GM18507 (cell line): ENCODE results near the gene TIGAR.

Experiments used
- DNase-seq: peaks from one replicate; pipeline ENCODE4 v3.0.0; 2011; ENCODE audit warnings: low read depth; ENCODE audit not compliant: insufficient read length; ENCODE audit errors: extremely low spot score
- FAIRE-seq: peaks from 2 replicates; lab custom pipeline; 2011; peaks lifted over from hg19 to GRCh38; lab: Jason Lieb, UNC

TIGAR gene

DNA sequence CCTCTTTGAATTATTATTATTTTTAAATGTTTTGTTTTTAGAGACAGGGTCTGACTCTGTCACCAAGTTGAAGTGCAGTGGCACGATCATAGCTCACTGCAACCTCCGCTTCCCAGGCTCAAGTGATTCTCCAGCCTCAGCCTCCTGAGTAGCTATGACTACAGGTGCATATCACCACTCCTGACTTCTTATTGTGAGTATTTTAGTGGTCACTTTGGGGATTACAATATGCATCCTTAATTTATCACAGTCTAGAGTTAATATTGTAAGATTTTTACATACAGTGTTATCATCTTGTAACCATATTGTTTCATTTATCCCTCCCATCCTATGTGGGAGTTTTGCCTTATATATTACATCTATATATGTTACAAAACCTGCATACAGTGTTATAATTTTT, 45.1 kb downstream of the TIGAR start:
- FAIRE-seq: no peak
- DNase-seq: no peak

DNA sequence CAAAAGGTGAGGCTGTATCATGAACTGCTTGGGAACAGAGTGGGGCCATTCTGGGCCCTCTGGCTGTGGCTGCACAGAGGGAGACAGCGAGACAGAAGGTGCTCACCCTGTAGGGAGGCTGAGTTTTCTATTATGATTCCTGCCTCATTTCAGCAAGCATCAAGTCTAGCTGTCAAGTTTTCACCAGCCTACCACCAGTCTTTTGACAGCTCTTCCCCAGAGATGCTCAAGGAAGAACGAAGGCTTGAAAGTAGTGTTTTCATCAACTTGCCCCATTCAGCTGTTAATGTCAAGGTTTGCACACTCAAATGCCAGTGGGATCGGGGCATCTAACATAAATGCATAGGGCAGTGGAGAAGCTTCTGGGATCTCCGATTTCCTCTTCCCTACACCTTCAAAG, 48.5 kb downstream of the TIGAR start:
- FAIRE-seq (no peak), DNase-seq (no peak)

DNA sequence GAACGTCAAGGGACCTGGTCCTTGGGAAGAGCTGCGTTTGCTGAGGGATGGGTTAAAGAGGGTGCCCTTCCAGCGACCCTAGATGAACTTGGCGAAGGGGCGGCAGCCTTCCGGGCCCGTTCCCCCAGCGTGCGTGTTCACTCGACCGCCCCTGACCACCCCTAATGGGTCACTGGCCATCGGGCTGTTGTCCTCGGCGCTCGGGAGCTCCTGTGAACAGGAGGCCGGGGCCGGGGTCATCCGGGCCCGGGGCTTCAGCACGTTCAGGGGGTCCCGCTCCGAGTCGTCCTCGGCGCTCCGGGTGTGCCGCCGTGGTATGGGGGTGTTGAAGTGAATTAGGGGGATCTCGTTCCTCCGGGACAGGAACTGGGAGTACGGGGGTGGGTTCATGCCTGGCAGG, 49.3 kb downstream of the TIGAR start:
- no peak for DNase-seq
- no peak for FAIRE-seq

DNA sequence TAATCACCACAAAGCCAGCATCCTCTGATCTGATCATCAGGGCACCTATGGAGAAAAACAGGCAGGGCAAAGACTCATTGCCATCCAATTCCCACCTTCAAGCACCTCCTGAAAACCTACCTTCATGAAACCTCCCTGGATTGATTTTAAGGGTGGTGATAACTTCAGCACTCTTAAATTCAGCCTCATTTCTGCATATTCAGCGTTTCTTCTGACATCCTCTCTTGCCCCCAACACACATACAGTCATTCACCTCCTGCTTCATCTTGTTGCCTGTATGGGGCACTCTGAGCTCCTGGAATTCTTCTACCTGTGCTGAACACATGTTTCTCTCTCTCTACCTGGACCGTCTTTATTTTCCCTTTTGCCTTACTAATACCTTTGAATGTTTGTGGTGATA, 51.6 kb downstream of the TIGAR start:
- no peak for FAIRE-seq
- no peak for DNase-seq

- DNase-seq (no peak), FAIRE-seq (no peak)
These were observed 54.4 kb downstream of the TIGAR start for GRCh38 chr12:4375449-4375848.

- DNase-seq (no peak), FAIRE-seq (no peak)
These were observed 57.8 kb downstream of the TIGAR start for GRCh38 chr12:4378772-4379171.

- DNase-seq (no peak), FAIRE-seq (no peak)
These were observed 58.4 kb downstream of the TIGAR start, which contains the start of gene FGF23 for GRCh38 chr12:4379405-4379804. Gene FGF23, minus strand, starts transcription at chr12:4379712. Its CDS starts 130 bp downstream, at chr12:4379582.

DNA sequence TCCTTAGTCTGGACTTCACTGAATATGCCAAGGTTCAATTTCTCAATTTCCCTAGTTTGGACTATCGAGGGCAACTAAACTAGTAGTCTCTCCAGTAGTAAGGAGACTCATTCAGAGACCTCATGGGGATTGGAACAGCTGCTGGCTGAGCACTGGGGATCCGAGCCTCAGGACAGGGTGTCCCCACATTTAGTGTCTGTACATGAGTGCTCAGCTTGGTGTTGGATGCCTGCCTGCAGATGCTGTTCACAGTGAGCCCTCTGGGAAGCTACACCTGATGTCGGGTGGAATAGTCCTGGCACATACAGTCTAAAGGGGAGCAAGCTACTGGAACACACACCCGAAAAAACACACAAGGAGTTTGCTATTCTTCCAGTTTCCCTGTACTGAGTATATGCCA, 59.3 kb downstream of the TIGAR start:
- DNase-seq (no peak), FAIRE-seq (no peak)

GRCh38 chr12:4383304-4383865, 62.4 kb downstream of the TIGAR start:
- FAIRE-seq (no peak), DNase-seq (no peak)

- DNase-seq: no peak
- no peak for FAIRE-seq
These were observed 65.8 kb downstream of the TIGAR start for GRCh38 chr12:4386801-4387200.

DNA sequence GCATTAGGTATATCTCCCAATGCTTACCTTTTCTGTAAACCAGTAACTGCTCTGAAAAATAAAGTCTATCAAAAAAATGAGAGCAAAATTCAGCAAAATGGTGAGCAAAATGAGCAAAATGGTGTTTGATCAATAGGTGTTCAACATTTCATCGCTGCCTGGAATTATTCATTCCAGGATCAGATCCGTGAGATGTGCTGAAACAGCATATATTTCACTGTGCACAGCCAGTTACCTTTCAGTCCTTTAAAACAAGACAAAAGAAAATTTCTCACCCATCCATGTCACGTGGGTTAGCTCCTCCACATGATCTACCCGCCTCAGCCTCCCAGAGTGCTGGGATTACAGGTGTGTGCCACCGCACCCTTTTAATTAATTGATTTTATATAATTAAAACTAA, 66.6 kb downstream of the TIGAR start:
- no peak for DNase-seq
- no peak for FAIRE-seq

DNA sequence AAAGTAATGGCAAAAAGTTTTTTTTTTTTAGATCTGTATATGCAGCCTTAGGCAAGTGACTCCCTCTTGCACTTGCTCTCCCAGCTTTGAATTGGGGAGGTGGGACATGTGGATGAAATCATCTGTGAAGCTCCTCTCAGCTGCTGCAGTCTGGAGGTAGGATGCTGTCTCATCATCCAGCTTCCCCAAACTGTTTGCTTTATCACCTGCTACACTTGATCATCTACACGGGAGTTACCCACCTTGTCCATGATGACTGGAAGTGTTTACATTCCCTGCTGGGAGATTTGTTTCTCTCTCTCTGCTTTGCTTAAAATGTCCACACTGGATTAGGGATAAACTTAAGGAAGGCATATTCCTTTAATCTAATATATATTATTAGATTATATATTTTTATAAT, 67.0 kb downstream of the TIGAR start:
- FAIRE-seq (no peak), DNase-seq (no peak)

GRCh38 chr12:4388662-4389061, 67.6 kb downstream of the TIGAR start:
- DNase-seq (no peak), FAIRE-seq (no peak)

- DNase-seq: no peak
- no peak for FAIRE-seq
These were observed 71.3 kb downstream of the TIGAR start for GRCh38 chr12:4392223-4392742.

DNA sequence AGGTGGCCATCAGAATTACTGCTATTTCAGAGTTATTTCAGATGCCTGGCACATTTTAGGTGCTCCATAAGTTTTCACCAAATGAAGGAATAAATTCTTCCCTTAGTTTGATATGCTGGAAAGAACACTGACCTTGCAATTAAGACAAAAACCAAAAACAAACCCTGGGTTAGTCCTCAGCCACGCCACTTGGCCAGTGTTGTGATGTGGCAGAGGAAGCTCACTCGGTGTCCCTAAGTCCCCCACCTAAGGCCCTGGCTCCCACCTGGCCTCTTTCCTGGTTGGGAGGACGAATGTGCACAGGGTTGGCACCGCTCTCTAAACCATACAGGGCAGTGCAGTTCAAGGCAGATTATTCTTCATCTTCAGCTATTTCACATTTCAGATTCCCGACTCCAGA, 72.2 kb downstream of the TIGAR start:
- DNase-seq (no peak), FAIRE-seq (no peak)

DNA sequence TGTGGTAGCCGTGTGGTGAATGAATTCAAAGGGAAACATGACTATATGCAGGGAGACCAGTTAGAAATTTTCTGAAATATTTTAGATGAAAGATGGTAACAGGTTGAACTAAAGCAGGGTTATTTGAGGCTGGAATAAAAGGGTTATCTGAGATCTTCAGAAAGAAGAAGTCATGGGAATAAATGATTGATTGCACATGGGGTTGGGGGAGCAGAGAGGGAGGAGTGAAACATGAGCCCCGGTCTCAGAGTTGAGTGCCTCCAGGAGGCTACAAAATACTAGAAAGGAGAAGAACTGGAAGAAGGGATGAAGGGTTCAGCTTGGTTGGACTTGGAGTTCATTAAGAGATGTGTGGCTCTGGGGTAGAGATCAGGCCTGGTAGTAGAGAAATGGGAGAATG, 74.8 kb downstream of the TIGAR start:
- no peak for FAIRE-seq

DNA sequence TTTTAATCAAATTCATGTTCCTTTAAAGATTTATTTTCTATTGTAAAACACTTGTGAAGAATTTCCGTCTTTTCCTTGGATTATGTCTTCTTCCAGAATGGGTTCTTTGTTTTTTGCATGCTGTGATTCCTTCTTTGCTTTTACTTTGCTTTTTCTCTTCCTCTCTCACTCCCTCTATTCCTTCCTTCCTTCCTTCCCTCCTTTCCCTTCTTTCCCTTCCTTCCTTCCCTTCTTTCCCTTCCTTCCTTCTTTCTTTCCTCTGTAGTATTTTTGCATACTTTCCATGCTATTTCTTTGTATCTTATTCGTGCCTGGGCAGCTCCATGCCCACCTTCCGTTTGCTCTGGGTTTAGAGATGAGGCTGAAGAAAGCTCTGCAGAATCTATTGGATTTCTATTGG, 80.1 kb downstream of the TIGAR start:
- DNase-seq: no peak
- no peak for FAIRE-seq

More for the DNA sequence above, 74.8 kb downstream of the TIGAR start:
- DNase-seq: no peak

DNA sequence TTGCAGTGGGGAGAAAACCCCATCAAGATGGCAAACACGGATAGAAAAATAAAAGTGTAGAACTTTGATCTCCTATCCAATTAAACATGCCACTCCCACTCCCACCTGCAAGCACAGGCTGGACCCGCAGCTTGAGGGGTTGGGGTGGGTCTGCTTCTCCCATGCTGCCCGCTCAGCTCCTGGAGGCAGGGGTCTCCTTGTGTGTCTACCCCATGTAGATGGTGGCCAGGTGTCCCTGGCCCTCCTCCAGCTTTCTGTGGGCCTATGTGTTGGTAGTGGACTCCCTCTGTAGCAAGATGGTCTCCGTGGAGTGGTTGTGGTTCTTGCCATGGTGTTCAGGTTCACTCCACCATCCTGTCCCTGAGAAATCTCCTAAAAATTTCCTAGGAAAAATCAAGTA, 82.0 kb downstream of the TIGAR start:
- FAIRE-seq: no peak
- DNase-seq: no peak
